Measurements from ENCODE around the gene TMEM72.

TMEM72 gene

GRCh38 chr10:44956226-44956625, 45.1 kb downstream of the TMEM72 start:
- TF ChIP-seq, protein P1, sequence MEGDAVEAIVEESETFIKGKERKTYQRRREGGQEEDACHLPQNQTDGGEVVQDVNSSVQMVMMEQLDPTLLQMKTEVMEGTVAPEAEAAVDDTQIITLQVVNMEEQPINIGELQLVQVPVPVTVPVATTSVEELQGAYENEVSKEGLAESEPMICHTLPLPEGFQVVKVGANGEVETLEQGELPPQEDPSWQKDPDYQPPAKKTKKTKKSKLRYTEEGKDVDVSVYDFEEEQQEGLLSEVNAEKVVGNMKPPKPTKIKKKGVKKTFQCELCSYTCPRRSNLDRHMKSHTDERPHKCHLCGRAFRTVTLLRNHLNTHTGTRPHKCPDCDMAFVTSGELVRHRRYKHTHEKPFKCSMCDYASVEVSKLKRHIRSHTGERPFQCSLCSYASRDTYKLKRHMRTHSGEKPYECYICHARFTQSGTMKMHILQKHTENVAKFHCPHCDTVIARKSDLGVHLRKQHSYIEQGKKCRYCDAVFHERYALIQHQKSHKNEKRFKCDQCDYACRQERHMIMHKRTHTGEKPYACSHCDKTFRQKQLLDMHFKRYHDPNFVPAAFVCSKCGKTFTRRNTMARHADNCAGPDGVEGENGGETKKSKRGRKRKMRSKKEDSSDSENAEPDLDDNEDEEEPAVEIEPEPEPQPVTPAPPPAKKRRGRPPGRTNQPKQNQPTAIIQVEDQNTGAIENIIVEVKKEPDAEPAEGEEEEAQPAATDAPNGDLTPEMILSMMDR (IDR thresholded peaks at IDR 0.05; ENCODE audit: poor library complexity, severe bottlenecking) = no peak
- ATAC-seq (ENCODE audit: low read depth) = no peak
- no peak for DNase-seq (ENCODE audit: low spot score)
- H3K27ac ChIP-seq (ENCODE audit: poor library complexity, severe bottlenecking) = no peak overlapping the region
- no peak overlapping the region for H3K4me3 ChIP-seq (ENCODE audit: severe bottlenecking)
- no peaks in the 10 kb centered on the region for H3K36me3 ChIP-seq (ENCODE audit: low read depth)
- H3K9me3 ChIP-seq (ENCODE audit: severe bottlenecking) = no peaks in the 10 kb centered on the region
- no peaks in the 10 kb centered on the region for H3K27me3 ChIP-seq (ENCODE audit: insufficient read depth, poor library complexity, severe bottlenecking)
- H3K4me1 ChIP-seq (ENCODE audit: insufficient read depth, poor library complexity, severe bottlenecking) = no peaks in the 10 kb centered on the region

DNA sequence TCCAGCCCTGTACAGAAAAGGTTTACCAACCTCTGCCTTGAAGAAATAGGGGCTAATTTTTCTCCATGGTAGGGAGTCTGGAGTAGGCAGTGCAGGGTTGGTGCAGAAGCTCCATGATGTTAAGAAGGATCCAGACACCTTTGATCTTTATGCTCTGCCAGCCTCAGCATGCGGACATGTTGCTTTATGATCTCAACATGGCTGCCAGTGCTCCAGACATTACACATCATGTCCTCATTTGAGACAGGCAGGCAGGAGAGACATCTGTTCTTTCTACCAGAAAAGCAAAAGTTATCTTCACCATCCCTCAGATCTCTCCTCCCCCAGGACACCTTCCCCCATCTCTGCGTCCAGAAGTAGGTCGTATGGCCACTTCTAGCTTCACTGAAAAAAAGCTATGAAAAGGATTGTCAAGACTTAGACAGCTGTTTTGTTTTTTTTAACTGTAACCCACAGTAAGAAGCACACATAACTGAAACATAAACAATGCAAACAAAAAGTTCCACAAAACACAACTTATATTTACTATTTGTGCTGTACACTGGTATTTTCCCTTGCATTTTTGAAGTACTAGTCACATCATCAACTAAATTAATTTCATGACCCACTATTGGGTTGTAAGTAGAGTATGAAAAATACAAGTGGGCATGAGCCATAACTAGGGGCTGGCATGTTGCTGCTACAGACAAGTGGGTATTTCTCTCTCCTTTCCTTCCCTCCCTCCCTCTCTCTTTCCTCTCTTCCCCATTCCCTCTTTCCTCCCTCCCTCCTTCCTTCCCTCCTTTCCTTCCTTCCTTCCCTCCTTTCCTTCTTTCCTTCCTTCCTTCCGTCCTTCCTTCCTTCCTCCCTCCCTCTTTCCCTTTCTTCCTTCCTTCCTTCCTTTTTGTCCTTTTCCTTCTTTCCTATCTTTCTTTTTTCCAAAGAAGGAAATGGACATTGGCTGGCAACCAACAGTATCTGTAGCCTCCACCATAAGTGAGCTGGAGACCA, 45.9 kb downstream of the TMEM72 start:
- no peak overlapping the region for H3K4me3 ChIP-seq (ENCODE audit: severe bottlenecking)

DNA sequence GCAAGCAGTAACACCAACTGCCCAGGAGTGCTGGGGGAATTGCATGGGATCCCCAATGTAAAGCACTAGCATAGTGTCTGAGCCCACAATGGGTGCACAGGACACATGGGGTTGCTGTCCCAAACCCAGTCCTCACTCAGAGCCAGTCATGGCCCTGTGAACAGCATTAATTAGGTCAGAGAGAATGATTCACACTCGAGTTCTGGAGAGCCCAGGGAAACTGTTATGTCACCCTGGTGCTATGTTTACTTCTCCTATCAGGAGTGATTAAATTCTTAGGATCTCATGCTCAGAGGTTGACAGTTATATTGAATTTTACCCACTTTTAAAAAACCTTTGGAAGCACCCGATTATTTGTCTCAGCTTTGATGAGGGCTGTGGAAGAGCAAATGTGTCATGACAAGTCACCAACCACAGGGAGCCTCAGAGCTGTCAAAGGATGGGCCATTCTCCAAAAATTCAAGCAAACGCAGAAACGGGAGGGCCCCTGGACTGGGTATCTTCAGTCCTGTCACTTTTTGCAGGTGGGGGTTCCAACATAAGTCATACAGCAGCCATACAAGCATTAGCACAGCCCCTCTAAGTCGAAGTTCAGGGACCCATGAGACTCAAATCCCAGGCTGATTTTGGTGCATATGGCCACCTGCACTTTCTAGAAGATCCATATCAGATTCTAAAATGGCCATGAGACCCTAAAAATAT, 47.2 kb downstream of the TMEM72 start:
- Histone ChIP-seq H3K27me3 (ENCODE audit: insufficient read depth, poor library complexity, severe bottlenecking) (no peaks in the 10 kb centered on the region), H3K4me3 (ENCODE audit: severe bottlenecking) (peak overlapping the region; percentile 79), H3K9me3 (ENCODE audit: severe bottlenecking) (no peaks in the 10 kb centered on the region), H3K36me3 (ENCODE audit: low read depth) (no peaks in the 10 kb centered on the region), H3K27ac (ENCODE audit: poor library complexity, severe bottlenecking) (no peak overlapping the region), H3K4me1 (ENCODE audit: insufficient read depth, poor library complexity, severe bottlenecking) (no peaks in the 10 kb centered on the region)
- no peak for ATAC-seq (ENCODE audit: low read depth)
- TF ChIP-seq, protein P1 (IDR thresholded peaks at IDR 0.05; ENCODE audit: poor library complexity, severe bottlenecking) = no peak
- no peak for DNase-seq (ENCODE audit: low spot score)

More for the DNA sequence above, 45.9 kb downstream of the TMEM72 start:
- no peak overlapping the region for H3K27ac ChIP-seq (ENCODE audit: poor library complexity, severe bottlenecking)
- no peak for ATAC-seq (ENCODE audit: low read depth)
- TF ChIP-seq, protein P1 (IDR thresholded peaks at IDR 0.05; ENCODE audit: poor library complexity, severe bottlenecking) = no peak
- H3K27me3 ChIP-seq (ENCODE audit: insufficient read depth, poor library complexity, severe bottlenecking) = no peaks in the 10 kb centered on the region
- DNase-seq (ENCODE audit: low spot score) = no peak
- H3K9me3 ChIP-seq (ENCODE audit: severe bottlenecking) = no peaks in the 10 kb centered on the region
- no peaks in the 10 kb centered on the region for H3K36me3 ChIP-seq (ENCODE audit: low read depth)
- H3K4me1 ChIP-seq (ENCODE audit: insufficient read depth, poor library complexity, severe bottlenecking) = no peaks in the 10 kb centered on the region

- no peak for DNase-seq (ENCODE audit: low spot score)
- H3K27ac ChIP-seq (ENCODE audit: poor library complexity, severe bottlenecking) = no peak overlapping the region
- H3K4me3 ChIP-seq (ENCODE audit: severe bottlenecking) = peak overlapping the region; percentile 79
- no peaks in the 10 kb centered on the region for H3K36me3 ChIP-seq (ENCODE audit: low read depth)
- no peaks in the 10 kb centered on the region for H3K27me3 ChIP-seq (ENCODE audit: insufficient read depth, poor library complexity, severe bottlenecking)
- no peaks in the 10 kb centered on the region for H3K4me1 ChIP-seq (ENCODE audit: insufficient read depth, poor library complexity, severe bottlenecking)
- no peaks in the 10 kb centered on the region for H3K9me3 ChIP-seq (ENCODE audit: severe bottlenecking)
- TF ChIP-seq, protein P1 (IDR thresholded peaks at IDR 0.05; ENCODE audit: poor library complexity, severe bottlenecking) = no peak
- no peak for ATAC-seq (ENCODE audit: low read depth)
These were observed 47.7 kb downstream of the TMEM72 start for GRCh38 chr10:44958898-44959246.
